GM15510 (cell line): ENCODE results near the gene PTPRN.
A peak's percentile ranks its signal among the peaks of the same experiment; 100 is the strongest.

Experiments
- POLR2A ChIP-seq: IDR thresholded peaks from 3 replicates; pipeline ENCODE4 v1.6.1; 2011; ENCODE audit warnings: borderline replicate concordance; ENCODE audit not compliant: insufficient read length; ENCODE audit errors: extremely low read depth

Gene PTPRN

DNA sequence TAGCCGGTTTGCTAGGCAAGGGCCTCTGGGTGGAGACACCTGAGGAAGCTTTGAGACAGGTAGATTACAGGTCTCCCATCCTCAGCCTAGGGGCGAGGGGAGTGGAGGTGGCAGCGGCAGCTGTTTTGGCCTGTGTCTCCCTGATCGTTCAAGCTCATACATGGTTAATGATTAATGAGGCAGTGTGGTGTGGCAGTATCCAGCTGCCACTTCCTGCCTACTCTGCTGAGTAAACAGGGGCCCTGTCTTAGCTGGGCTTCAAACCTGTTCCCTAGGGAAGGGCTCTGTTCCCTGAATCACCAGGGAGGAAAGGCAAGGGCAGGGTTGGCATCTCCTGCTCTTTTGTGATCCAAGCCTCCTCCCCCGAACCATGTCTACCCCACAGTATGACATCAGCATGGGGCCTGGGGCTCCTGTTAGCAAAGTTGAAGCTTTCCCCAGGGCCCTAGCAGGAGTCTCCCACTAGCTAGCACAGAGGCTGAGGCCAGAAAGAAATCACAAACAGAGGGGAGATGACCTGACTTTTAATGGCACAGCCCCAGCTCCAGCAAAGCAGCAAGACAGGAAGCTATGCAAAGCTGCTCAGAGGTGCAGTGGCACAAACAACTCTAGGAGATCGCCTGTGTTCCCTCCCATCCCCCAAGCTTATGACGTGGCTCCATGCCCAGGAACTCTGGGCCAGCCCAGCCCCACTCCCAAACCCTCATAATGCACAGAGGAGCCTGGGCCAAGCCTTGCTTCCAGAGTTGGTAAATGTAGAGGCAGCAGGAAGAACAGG is 59.8 kb downstream of the PTPRN start:
- peak; percentile 39 for TF ChIP-seq POLR2A

DNA sequence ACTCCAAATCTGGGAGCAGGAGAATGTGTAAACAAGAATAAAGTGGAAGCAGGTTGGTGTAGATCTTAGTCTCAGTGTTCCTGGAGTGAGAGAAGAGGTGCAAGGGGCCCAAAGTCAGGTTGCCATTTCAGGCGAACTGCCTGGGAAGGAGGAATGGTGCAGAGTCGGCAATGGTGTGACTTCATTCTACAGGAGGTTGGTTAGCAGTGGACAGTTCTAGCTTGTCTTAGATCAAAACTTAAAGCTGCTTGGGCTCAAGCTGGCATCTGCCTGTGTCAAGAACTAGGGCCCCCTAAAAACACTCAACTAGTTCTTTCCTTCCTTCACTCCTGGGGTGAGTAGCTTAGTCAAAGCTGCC is 60.4 kb downstream of the PTPRN start:
- TF ChIP-seq POLR2A, result no peak

DNA sequence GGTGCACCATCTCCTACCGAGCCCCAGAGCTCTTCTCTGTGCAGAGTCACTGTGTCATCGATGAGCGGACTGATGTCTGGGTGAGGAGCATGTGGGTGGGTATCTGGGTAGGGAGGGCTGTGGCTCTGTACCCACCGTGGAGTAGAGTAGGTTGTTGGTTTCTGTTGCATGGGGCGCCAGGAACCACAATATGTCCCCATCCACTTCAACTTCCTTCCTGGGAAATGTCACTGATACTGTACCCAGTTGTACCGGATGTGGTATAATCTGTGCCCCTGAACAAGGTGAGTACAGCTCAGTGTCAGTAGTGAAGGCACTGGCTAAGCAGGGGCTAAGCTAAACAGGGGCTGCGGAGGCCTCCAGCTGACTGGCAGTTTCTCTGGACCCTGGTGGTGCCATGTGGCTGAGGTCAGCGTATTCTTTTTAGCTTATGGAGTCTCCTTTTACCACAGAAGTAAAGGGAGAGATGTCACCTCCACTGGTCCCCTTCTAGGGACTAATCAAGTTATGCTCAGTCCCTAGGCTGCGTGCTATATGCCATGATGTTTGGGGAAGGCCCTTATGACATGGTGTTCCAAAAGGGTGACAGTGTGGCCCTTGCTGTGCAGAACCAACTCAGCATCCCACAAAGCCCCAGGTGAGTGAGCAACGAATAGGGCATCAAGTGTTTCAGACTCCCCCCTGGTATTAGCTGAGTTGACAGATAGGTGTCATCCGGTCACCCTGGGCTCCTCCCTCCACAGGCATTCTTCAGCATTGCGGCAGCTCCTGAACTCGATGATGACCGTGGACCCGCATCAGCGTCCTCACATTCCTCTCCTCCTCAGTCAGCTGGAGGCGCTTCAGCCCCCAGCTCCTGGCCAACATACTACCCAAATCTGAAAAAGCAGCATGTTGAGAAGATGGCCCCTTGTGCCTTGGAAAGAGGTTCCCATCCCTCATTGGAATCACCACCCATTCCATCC is 61.2 kb downstream of the PTPRN start:
- no peak for TF ChIP-seq POLR2A

GRCh38 chr2:219246559-219246958 is 62.6 kb downstream of the PTPRN start:
- no peak for TF ChIP-seq POLR2A

DNA sequence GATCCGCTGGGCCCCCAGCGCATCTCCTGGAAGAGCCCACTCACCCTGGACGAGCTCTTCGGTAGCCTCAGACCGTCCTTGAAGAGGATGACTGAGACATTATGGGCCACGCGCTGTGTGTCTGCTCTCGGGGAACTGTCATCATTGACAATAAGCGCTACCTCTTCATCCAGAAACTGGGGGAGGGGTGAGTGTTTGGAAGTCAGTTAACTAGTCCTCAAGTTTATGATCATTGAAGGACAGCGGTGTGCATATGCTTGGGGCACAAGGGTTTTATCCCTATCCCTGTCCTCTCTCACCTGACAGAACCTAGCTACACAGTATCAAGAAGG is 63.3 kb downstream of the PTPRN start:
- no peak for TF ChIP-seq POLR2A

DNA sequence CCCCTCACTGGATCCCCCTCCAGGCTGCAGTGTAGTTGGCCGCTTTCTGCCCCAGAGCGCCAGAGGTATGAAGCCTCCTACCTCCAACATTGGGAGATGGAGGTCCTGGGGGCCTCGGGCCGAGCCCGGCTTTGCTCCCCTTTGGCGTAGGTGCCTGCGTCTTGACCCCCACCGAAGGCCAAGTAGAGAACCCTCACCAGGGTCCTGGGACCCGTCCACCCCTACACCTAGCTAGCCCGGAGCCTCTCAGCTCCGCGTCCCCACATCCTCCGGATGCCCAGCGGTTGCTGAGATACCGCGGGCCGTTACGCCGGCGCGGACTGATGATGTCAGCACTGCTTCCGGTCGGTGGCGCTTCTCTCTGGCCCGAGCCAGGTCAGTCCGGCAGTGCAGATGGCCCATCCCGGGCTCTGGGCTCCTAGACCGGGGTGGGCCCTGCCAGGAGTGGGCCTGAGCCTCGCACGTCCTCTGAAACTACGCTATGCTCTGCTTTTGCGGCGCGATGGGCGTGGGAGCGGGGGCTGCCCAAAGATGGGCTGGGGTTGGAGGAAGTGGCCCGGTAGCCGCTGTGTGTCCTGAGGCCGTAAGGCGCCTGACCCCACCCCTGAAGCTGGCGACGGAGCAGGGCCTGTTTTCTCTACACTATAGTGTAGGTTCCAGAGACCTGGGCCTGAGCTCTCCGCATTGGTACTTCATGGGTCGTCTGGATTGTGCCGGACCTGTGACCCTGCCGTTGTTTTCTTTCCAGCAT is 63.9 kb downstream of the PTPRN start, which contains the start of the genes GLB1L and STK16:
GLB1L (minus strand) TSS at position 297 of the 751 bp plus-strand sequence. CDS start 1,871 bp downstream, outside the sequence.
STK16 (plus strand) TSS at position 332 of the 751 bp plus-strand sequence. CDS start 521 bp downstream, outside the sequence.
- TF ChIP-seq POLR2A, result peak; percentile 90

- TF ChIP-seq POLR2A, result no peak
Observed at GRCh38 chr2:219244789-219245147, 64.4 kb downstream of the PTPRN start.

- TF ChIP-seq POLR2A, result no peak
Observed at GRCh38 chr2:219243291-219243761, 65.9 kb downstream of the PTPRN start.
